Panc1 (cell line): ENCODE measurements around the gene TIGD3.

Experiments used
- SIN3A ChIP-seq: IDR thresholded peaks from 2 replicates; pipeline ENCODE4 v1.6.1; 2012; ENCODE audit warnings: low read depth, mild to moderate bottlenecking, low read length, moderate library complexity, borderline replicate concordance; ENCODE audit not compliant: insufficient read depth
- TF ChIP-seq, protein P1 (sequence below): fragments of 450-650 bp; IDR thresholded peaks from 2 replicates; pipeline ENCODE4 v1.5.1; 2017; ENCODE audit warnings: mild to moderate bottlenecking
- TF ChIP-seq, protein P2 (sequence below), 2 experiments: IDR thresholded peaks; 2 replicates each; pipeline ENCODE4 v1.6.1; 2011 to 2012; ENCODE audit warnings: low read depth in 2 of 2, control low read depth in 1 of 2, low read length in 1 of 2, mild to moderate bottlenecking in 1 of 2, moderate library complexity in 1 of 2; ENCODE audit not compliant: insufficient read depth in 1 of 2

DNA sequence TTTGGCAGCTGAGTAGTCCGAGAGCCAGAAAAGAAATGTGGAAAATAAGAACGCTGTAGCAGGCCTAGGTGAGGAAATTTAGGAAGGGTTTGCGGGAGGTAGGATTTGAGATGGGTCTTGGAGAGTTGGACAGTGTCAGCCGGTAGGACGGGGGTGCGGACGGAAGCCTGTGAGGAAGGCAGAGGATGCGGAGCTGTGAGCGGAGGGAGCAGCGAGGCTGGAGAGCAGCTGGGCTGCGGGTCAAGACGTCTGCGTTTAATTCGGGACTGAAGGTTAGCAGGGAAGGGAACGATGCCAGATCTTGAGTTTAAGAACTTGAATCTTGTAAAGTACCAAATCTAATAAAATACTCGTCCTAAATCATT is 669 bp upstream of the TIGD3 start:
- TF ChIP-seq, protein P1, sequence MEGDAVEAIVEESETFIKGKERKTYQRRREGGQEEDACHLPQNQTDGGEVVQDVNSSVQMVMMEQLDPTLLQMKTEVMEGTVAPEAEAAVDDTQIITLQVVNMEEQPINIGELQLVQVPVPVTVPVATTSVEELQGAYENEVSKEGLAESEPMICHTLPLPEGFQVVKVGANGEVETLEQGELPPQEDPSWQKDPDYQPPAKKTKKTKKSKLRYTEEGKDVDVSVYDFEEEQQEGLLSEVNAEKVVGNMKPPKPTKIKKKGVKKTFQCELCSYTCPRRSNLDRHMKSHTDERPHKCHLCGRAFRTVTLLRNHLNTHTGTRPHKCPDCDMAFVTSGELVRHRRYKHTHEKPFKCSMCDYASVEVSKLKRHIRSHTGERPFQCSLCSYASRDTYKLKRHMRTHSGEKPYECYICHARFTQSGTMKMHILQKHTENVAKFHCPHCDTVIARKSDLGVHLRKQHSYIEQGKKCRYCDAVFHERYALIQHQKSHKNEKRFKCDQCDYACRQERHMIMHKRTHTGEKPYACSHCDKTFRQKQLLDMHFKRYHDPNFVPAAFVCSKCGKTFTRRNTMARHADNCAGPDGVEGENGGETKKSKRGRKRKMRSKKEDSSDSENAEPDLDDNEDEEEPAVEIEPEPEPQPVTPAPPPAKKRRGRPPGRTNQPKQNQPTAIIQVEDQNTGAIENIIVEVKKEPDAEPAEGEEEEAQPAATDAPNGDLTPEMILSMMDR, result no peak
- no peak for TF ChIP-seq SIN3A
- TF ChIP-seq, protein P2, sequence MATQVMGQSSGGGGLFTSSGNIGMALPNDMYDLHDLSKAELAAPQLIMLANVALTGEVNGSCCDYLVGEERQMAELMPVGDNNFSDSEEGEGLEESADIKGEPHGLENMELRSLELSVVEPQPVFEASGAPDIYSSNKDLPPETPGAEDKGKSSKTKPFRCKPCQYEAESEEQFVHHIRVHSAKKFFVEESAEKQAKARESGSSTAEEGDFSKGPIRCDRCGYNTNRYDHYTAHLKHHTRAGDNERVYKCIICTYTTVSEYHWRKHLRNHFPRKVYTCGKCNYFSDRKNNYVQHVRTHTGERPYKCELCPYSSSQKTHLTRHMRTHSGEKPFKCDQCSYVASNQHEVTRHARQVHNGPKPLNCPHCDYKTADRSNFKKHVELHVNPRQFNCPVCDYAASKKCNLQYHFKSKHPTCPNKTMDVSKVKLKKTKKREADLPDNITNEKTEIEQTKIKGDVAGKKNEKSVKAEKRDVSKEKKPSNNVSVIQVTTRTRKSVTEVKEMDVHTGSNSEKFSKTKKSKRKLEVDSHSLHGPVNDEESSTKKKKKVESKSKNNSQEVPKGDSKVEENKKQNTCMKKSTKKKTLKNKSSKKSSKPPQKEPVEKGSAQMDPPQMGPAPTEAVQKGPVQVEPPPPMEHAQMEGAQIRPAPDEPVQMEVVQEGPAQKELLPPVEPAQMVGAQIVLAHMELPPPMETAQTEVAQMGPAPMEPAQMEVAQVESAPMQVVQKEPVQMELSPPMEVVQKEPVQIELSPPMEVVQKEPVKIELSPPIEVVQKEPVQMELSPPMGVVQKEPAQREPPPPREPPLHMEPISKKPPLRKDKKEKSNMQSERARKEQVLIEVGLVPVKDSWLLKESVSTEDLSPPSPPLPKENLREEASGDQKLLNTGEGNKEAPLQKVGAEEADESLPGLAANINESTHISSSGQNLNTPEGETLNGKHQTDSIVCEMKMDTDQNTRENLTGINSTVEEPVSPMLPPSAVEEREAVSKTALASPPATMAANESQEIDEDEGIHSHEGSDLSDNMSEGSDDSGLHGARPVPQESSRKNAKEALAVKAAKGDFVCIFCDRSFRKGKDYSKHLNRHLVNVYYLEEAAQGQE (IDR thresholded peaks at IDR 0.05; ENCODE audit: insufficient read depth in 1 of 2, low read depth in 2 of 2, low read length in 1 of 2), result no peak
